SK-N-MC (cell line): ENCODE data around the gene MNAT1.

Source experiments
- EZH2 ChIP-seq: fragments of 200-600 bp; sonication (generic); IDR thresholded peaks from one replicate; pipeline ENCODE4 v1.6.1; 2017; ENCODE audit warnings: antibody characterized with exemption
- FOXP2 ChIP-seq: optimal IDR thresholded peaks from 2 replicates; pipeline ENCODE3; 2011; ENCODE audit warnings: mild to moderate bottlenecking, moderate library complexity; ENCODE audit not compliant: insufficient read depth; ENCODE audit errors: extremely low read length, control extremely low read depth

DNA sequence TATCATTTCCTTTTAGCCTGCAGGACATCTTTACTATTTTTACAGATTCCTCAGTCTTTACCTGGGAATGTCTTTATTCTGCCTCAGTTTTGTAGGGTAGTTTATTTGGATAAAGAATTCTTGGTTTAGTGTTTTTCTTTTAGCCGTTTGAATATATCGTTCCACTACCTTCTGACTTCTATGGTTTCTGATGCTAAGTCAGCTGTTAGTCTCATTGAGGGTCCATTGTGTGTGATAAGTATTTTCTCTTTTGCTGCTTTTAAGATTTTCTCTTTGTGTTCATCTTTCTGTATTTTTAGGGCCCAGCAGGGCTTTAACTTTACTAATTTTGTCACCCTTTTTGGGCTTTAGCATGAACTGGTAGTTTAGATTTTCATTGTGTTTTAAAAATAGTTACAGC lies 113.5 kb downstream of the MNAT1 start:
- TF ChIP-seq FOXP2 (no peak), EZH2 (no peak)
